GM20000 (cell line): Measurements from ENCODE around the gene MYO6.
A peak's percentile ranks its signal among the peaks of the same experiment; 100 is the strongest.
"Not testable (repeated sequence)": the region's sequence is repeated elsewhere in the genome, so short reads cannot be mapped to it uniquely, and the experiment has no call there.

Experiments used
- DNase-seq: peaks from one replicate; pipeline ENCODE4 v3.0.0; 2012; ENCODE audit warnings: low spot score
- TF ChIP-seq, protein P1 (sequence below): IDR thresholded peaks from 2 replicates; pipeline ENCODE4 v1.5.1; 2012; ENCODE audit warnings: mild to moderate bottlenecking, control low read depth; ENCODE audit errors: extremely low read depth, missing control alignments

Gene MYO6

DNA sequence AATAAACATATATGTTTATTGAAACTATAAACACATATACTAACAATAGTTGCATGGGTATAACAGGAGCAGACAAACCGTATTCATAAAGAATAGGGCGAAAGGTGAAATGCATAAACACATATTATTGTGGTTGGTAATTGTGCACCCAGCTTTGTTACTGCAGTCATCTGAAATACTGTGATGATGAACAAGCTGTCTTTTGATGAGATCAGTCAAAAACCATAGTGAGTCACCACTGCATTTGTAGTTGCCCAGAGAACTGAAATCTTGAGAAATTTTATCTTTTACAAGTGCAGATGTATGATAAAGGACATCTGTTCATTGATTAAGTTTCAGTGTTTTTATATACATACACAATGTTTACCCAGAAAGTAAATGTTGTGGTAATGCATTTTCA is 133.7 kb downstream of the MYO6 start:
- no peak for DNase-seq
- TF ChIP-seq, protein P1, sequence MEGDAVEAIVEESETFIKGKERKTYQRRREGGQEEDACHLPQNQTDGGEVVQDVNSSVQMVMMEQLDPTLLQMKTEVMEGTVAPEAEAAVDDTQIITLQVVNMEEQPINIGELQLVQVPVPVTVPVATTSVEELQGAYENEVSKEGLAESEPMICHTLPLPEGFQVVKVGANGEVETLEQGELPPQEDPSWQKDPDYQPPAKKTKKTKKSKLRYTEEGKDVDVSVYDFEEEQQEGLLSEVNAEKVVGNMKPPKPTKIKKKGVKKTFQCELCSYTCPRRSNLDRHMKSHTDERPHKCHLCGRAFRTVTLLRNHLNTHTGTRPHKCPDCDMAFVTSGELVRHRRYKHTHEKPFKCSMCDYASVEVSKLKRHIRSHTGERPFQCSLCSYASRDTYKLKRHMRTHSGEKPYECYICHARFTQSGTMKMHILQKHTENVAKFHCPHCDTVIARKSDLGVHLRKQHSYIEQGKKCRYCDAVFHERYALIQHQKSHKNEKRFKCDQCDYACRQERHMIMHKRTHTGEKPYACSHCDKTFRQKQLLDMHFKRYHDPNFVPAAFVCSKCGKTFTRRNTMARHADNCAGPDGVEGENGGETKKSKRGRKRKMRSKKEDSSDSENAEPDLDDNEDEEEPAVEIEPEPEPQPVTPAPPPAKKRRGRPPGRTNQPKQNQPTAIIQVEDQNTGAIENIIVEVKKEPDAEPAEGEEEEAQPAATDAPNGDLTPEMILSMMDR: no peak

DNA sequence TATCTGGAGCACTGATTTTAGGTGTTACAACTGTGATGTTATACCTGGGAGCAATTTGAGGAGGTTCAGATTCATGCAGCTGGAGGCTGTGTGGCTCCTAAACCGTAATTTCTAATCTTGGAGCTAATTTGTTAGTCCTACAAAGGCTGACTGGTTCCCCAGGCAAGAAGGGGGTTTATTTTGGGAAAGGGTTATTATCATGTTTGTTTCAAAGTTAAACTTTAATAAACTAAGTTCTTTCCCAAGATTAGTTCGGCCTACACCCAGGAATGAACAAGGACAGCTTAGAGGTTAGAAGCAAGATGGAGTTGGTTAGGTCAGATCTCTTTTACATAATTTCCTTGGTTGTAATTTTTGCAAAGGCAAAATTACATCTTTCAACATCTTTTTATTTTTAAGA is 135.8 kb downstream of the MYO6 start:
- no peak for DNase-seq
- TF ChIP-seq, protein P1: no peak

DNA sequence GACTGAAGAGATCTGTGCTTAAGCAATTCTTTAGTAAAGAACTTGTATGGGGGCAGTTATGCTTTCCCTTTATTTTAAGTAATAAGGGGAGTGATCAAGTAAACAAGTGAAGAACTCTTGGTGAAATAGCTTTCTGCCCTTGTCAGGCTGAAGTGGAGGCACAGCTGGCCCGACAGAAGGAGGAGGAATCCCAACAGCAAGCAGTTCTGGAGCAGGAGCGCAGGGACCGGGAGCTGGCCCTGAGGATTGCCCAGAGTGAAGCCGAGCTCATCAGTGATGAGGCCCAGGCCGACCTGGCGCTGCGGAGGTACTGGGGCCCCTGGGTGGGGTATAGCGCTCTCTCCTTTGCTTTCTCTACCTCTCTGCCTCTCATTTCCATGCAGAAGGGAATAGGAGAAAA is 143.3 kb downstream of the MYO6 start:
- TF ChIP-seq, protein P1: no peak
- no peak for DNase-seq

DNA sequence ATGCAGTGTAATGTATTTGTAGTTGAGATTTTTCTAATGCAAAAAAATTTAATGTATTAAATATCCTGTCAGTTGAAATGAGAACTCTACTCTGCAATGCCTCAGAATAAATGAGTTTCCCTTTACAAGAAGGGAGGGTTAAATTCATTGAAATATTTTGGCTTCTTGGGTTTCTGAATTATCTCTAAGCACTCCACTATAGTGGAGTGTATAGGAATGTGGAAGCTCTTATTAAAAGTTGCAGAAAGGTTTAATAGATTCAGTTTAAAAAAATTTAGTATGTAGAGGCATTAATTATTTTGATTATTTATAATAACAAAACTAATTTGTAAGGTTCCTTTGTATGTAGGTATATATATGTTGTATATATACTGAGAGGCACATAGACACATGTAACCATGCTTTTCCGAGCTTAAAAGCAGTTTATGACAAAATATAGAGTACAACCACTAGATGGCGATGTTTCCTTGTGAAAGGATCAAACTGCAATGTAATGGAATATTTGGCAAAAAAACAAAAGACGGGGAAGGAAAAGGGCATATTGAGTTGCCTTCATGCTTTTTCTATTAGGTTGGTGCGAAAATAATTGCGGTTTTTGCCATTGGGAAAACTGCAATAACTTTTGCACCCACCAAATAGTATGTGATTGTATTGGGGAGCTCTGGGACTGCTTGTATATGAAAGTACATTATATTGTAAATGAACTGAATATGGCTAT is 144.2 kb downstream of the MYO6 start:
- peak; percentile 31 for DNase-seq
- TF ChIP-seq, protein P1: peak; percentile 45

DNA sequence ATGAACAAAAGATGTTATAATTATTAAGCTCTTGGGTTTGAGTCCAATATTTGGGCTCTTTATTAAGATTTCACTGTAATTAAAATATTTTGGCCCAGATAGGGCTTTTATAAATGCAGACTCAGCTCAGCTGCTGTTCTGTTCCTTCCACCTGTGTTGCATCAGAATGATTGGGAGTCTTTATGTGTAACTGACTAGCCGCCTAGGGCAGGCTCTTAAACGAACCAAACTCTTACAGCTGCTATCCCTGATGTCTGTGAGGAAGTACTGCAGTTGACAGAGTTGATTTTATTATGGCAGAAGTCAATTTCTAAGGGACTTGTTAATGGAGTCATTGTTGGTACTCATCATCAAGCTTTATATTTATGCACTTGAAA is 144.7 kb downstream of the MYO6 start:
- TF ChIP-seq, protein P1: no peak
- no peak for DNase-seq

DNA sequence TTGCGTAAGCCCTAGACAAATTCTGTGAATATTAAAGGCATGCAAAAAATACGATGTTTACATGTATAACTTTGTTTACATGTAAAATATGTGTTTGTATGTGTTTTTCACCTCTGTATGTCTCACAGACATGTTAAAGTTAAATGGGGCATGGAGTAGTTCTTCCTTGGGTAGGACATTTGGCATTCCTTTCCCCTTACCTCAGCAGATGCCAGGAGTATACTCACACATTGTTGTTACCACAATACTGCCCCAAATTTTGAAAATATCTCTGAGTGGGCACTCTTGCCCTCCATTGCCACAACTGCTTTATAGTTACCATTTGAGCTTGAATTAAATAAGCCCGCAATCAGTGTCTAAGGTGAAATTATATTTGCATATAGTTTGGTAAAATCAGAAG is 147.5 kb downstream of the MYO6 start:
- no peak for DNase-seq
- TF ChIP-seq, protein P1: no peak

DNA sequence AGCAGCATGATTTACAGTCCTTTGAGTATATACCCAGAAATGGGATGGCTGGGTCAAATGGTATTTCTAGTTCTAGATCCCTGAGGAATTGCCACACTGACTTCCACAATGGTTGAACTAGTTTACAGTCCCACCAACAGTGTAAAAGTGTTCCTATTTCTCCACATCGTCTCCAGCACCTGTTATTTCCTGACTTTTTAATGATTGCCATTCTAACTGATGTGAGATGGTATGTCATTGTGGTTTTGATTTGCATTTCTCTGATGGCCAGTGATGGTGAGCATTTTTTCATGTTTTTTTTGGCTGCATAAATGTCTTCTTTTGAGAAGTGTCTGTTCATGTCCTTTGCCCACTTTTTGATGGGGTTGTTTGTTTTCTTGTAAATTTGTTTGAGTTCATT is 151.2 kb downstream of the MYO6 start:
- DNase-seq: not testable (repeated sequence)

DNA sequence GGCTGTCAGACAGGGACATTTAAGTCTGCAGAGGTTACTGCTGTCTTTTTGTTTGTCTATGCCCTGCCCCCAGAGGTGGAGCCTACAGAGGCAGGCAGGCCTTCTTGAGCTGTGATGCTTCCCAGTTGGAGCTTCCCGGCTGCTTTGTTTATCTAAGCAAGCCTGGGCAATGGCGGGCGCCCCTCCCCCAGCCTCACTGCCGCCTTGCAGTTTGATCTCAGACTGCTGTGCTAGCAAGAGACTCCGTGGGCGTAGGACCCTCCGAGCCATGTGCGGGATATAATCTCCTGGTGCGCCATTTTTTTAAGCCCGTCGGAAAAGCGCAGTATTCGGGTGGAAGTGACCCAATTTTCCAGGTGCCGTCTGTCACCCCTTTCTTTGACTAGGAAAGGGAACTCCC is 156.1 kb downstream of the MYO6 start:
- DNase-seq: not testable (repeated sequence)

DNA sequence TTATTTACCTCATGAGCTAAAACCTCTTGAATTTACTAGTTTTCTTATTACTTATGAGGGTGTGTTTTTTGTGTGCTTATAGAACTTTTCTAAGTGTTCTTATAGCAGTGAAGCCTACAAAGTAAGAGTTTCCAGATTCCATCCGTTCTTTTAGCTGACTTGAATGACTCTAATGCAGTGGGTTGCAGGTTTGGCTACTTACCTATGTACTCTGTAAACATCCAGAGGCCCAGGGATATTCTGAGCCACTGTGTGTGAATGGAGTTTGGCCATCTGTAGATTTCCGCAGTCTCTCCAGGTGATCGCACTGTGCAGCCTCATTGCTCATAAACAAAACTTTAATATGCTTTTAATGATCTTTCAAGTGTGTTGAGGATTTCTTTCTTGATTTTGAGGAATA is 157.8 kb downstream of the MYO6 start:
- no peak for DNase-seq
- TF ChIP-seq, protein P1: no peak
